Tibial artery (tissue), 4 donors: Measurements from ENCODE around the gene GGPS1.
"Not testable (repeated sequence)": the region's sequence is repeated elsewhere in the genome, so short reads cannot be mapped to it uniquely, and the experiment has no call there.

Experiments
- DNase-seq, 2 donors: peaks; one replicate each; pipeline ENCODE4 v3.0.0-alpha.2; 2019
- H3K27ac ChIP-seq, 2 donors: fragments of 200-600 bp; sonication (generic) in 1 of 2; 1 replicate in 1 of 2; 2 replicates in 1 of 2; pipeline ENCODE4 v1.5.1; 2018 to 2019; ENCODE audit warnings: mild to moderate bottlenecking in 1 of 2
- H3K27me3 ChIP-seq, 2 donors: fragments of 200-600 bp; sonication (generic) in 1 of 2; one replicate each; pipeline versions ENCODE4 v1.5.1 to v1.6.0; 2016 to 2019
- H3K36me3 ChIP-seq, 3 donors: fragments of 200-600 bp; sonication (generic) in 2 of 3; one replicate each; pipeline ENCODE4 v1.5.1; 2016 to 2019; ENCODE audit warnings: mild to moderate bottlenecking in 2 of 3
- H3K4me1 ChIP-seq, 4 donors: fragments of 200-600 bp; sonication (generic) in 2 of 4; 1 replicate in 3 of 4; 2 replicates in 1 of 4; pipeline ENCODE4 v1.5.1; 2016 to 2019
- H3K4me3 ChIP-seq, 2 donors: fragments of 200-600 bp; sonication (generic) in 1 of 2; 1 replicate in 1 of 2; 2 replicates in 1 of 2; pipeline ENCODE4 v1.5.1; 2018 to 2019; ENCODE audit warnings: mild to moderate bottlenecking in 2 of 2
- H3K9me3 ChIP-seq, 3 donors: fragments of 200-600 bp; sonication (generic) in 1 of 3; one replicate each; pipeline ENCODE4 v1.5.1; 2016 to 2019
- CTCF ChIP-seq, 2 experiments: fragments of 200-600 bp in 1 of 2; fragments of 450-650 bp in 1 of 2; IDR thresholded peaks; one replicate each; pipeline ENCODE4 v1.5.1; 2017 to 2019; ENCODE audit warnings: antibody characterized with exemption in 2 of 2, mild to moderate bottlenecking in 1 of 2, moderate library complexity in 1 of 2
- intact Hi-C: fragments of 100-400 bp; cut with DNase I; formaldehyde crosslinking; loops from one replicate; pipeline ENCODE4 v1.15.0; 2023; ENCODE audit warnings: low total_unique reads

The GGPS1 gene

GRCh38 chr1:235367000-235367908, 38.9 kb downstream of the GGPS1 start, which contains the start of gene TBCE:
TBCE (plus strand) TSS chr1:235367427; CDS start chr1:235380050, 12,623 bp downstream.
- Histone ChIP-seq H3K9me3 (no peaks in the 10 kb centered on the region), H3K4me1 (peaks cover 0 to 10% (median 2%) of the 10 kb centered on the region in 4 donors), H3K27me3 (no peaks in the 10 kb centered on the region), H3K36me3 (no peaks in the 10 kb centered on the region), H3K27ac (peak within 1 kb of the TSS; percentile 72 to 81), H3K4me3 (peak within 1 kb of the TSS; percentile 62 to 72)
- peak in 1 of 2 experiments; percentile 15 for TF ChIP-seq CTCF (IDR thresholded peaks at IDR 0.05)
- intact Hi-C loops: loop anchor here (2.0 kb wide), 1 partner anchor 40 kb away; no protein-coding TSS in a partner anchor
- peak; percentile 97 to 98 for DNase-seq

- Histone ChIP-seq H3K27ac (no peak overlapping the region), H3K27me3 (no peaks in the 10 kb centered on the region), H3K36me3 (no peaks in the 10 kb centered on the region), H3K4me3 (peak overlapping the region; percentile 62 to 72), H3K9me3 (no peaks in the 10 kb centered on the region), H3K4me1 (peaks cover 0 to 10% (median 2%) of the 10 kb centered on the region in 4 donors)
- no peak for TF ChIP-seq CTCF (IDR thresholded peaks at IDR 0.05)
- DNase-seq: no peak
- intact Hi-C loops: no loop called here
Observed at GRCh38 chr1:235368428-235368827, 40.1 kb downstream of the GGPS1 start.

- DNase-seq: no peak
- peaks cover 0 to 10% (median 0%) of the 10 kb centered on the region in 3 donors for H3K36me3 ChIP-seq
- no peaks in the 10 kb centered on the region for H3K9me3 ChIP-seq
- no peak overlapping the region for H3K4me3 ChIP-seq
- TF ChIP-seq CTCF (IDR thresholded peaks at IDR 0.05): no peak
- intact Hi-C loops: no loop called here
- H3K4me1 ChIP-seq: peaks cover 0 to 10% (median 2%) of the 10 kb centered on the region in 4 donors
- no peak overlapping the region for H3K27ac ChIP-seq
- H3K27me3 ChIP-seq: no peaks in the 10 kb centered on the region
Observed at GRCh38 chr1:235369802-235370201, 41.4 kb downstream of the GGPS1 start.

- intact Hi-C loops: no loop called here
- Histone ChIP-seq H3K27me3 (no peaks in the 10 kb centered on the region), H3K4me1 (no peaks in the 10 kb centered on the region), H3K4me3 (no peak overlapping the region), H3K36me3 (peaks cover 6 to 30% (median 26%) of the 10 kb centered on the region in 3 donors), H3K9me3 (no peaks in the 10 kb centered on the region), H3K27ac (no peak overlapping the region)
- DNase-seq: no peak
- TF ChIP-seq CTCF (IDR thresholded peaks at IDR 0.05): no peak
Observed at GRCh38 chr1:235375919-235376605, 47.7 kb downstream of the GGPS1 start.

GRCh38 chr1:235378134-235378735, 49.9 kb downstream of the GGPS1 start:
- H3K4me1 ChIP-seq, H3K27me3 ChIP-seq, intact Hi-C loops, DNase-seq, H3K4me3 ChIP-seq, H3K27ac ChIP-seq, H3K9me3 ChIP-seq: not testable (repeated sequence)
- H3K36me3 ChIP-seq: peaks cover 8 to 36% (median 30%) of the 10 kb centered on the region in 3 donors

- DNase-seq, H3K27me3 ChIP-seq, H3K4me1 ChIP-seq, H3K4me3 ChIP-seq, intact Hi-C loops, H3K9me3 ChIP-seq, H3K27ac ChIP-seq: not testable (repeated sequence)
- H3K36me3 ChIP-seq: peaks cover 8 to 33% (median 25%) of the 10 kb centered on the region in 3 donors
Observed at GRCh38 chr1:235381955-235382739, 53.8 kb downstream of the GGPS1 start.

- H3K9me3 ChIP-seq, intact Hi-C loops, H3K27me3 ChIP-seq, H3K27ac ChIP-seq, H3K4me3 ChIP-seq, DNase-seq, H3K4me1 ChIP-seq: not testable (repeated sequence)
- peaks cover 7 to 23% (median 10%) of the 10 kb centered on the region in 3 donors for H3K36me3 ChIP-seq
Observed at GRCh38 chr1:235385633-235386032, 57.3 kb downstream of the GGPS1 start.
